GM12878 (cell line): ENCODE measurements around the gene CITED2. TPM values are rescaled to one million over a fixed set of nuclear protein-coding genes. Genes with fewer than 3 reads are reported as not detected.

ENCODE experiments used
- ATAC-seq: fragments of 200-7000 bp; cut with Tn5 transposase; 3 replicates; pipeline ENCODE4 v1.9.1; 2020; ENCODE audit warnings: mild to moderate bottlenecking, moderate library complexity
- BruUV-seq: library from RNA; stranded (reverse); fragments of 400-500 nt; replicated peaks from 2 replicates; lab custom pipeline; 2021; lab: Mats Ljungman, UMichigan
- CTCF ChIA-PET: fragments of 300-600 bp; sonication (Branson Sonifier 250); formaldehyde crosslinking; extraction: SDS; loops from one replicate; lab custom pipeline; 2021; ENCODE audit warnings: inconsistent platforms; lab: Yijun Ruan, JAX
- POLR2A ChIA-PET: fragments of 350-600 bp; formaldehyde crosslinking; extraction: SDS; loops from one replicate; lab custom pipeline; 2021; ENCODE audit warnings: inconsistent platforms; lab: Charles Lee
- RAD21 ChIA-PET: fragments of 300-600 bp; sonication (Branson Sonifier 250); formaldehyde crosslinking; loops from one replicate; lab custom pipeline; 2023; ENCODE audit warnings: antibody characterized with exemption; ENCODE audit not compliant: unreplicated experiment; lab: Charles Lee
- SMC1A ChIA-PET: fragments of 300-600 bp; sonication (Branson Sonifier 250); formaldehyde crosslinking; loops from one replicate; lab custom pipeline; 2023; ENCODE audit not compliant: unreplicated experiment, uncharacterized antibody; lab: Charles Lee
- DNase-seq: peaks from one replicate; pipeline ENCODE4 v3.0.0-alpha.2; 2011; ENCODE audit warnings: low read depth, low spot score
- FAIRE-seq: peaks from 3 replicates; lab custom pipeline; 2011; peaks lifted over from hg19 to GRCh38; lab: Jason Lieb, UNC
- H2AFZ ChIP-seq: 2 replicates; pipeline ENCODE4 v1.6.0; 2011; ENCODE audit warnings: low read depth, low read length, control low read depth; ENCODE audit not compliant: control insufficient read depth
- H3K27ac ChIP-seq: 2 replicates; pipeline ENCODE4 v1.5.1; 2011; ENCODE audit warnings: control low read depth; ENCODE audit not compliant: control insufficient read depth, insufficient read depth
- H3K27me3 ChIP-seq, 2 experiments: replicated peaks in 1 of 2; 2 replicates each; pipeline versions ENCODE4 v1.6.0 to v1.6.1; 2011; ENCODE audit warnings: low read length in 1 of 2; ENCODE audit not compliant: control insufficient read depth in 2 of 2, insufficient read depth in 2 of 2
- H3K36me3 ChIP-seq, 2 experiments: 2 replicates each; pipeline ENCODE4 v1.5.1; 2011; ENCODE audit warnings: low read length in 1 of 2; ENCODE audit not compliant: control insufficient read depth in 2 of 2, insufficient read depth in 2 of 2
- H3K4me1 ChIP-seq: 2 replicates; pipeline ENCODE4 v1.6.1; 2011; ENCODE audit warnings: mild to moderate bottlenecking, low read length, moderate library complexity, mixed read lengths; ENCODE audit not compliant: control insufficient read depth, insufficient read depth
- H3K4me2 ChIP-seq: 2 replicates; pipeline ENCODE4 v1.6.0; 2011; ENCODE audit warnings: control low read depth; ENCODE audit not compliant: control insufficient read depth, insufficient read depth
- H3K4me3 ChIP-seq: fragments of 200-600 bp; sonication (generic); 2 replicates; pipeline ENCODE4 v1.5.1; 2016
- H3K79me2 ChIP-seq: 2 replicates; pipeline ENCODE4 v1.6.0; 2011; ENCODE audit warnings: low read length; ENCODE audit not compliant: control insufficient read depth, insufficient read depth
- H3K9ac ChIP-seq: 2 replicates; pipeline ENCODE4 v1.8.0; 2011; ENCODE audit warnings: low read length, control low read depth, mixed read lengths; ENCODE audit not compliant: control insufficient read depth, insufficient read depth
- H3K9me3 ChIP-seq: replicated peaks from 3 replicates; pipeline ENCODE4 v1.5.1; 2011; ENCODE audit warnings: mild to moderate bottlenecking, low read length; ENCODE audit not compliant: control insufficient read depth, insufficient read depth
- H4K20me1 ChIP-seq: 2 replicates; pipeline ENCODE4 v1.6.0; 2011; ENCODE audit not compliant: control insufficient read depth, insufficient read depth
- DPF2 ChIP-seq: fragments of 450-650 bp; IDR thresholded peaks from 2 replicates; pipeline ENCODE4 v1.6.1; 2017; ENCODE audit warnings: mild to moderate bottlenecking
- EGR1 ChIP-seq, 2 experiments: IDR thresholded peaks; 1 replicate in 1 of 2; 2 replicates in 1 of 2; pipeline ENCODE4 v1.6.1; 2011 to 2012; ENCODE audit warnings: low read depth in 2 of 2, low read length in 2 of 2, borderline replicate concordance in 1 of 2, mild to moderate bottlenecking in 1 of 2, moderate library complexity in 1 of 2
- RB1 ChIP-seq: fragments of 450-650 bp; formaldehyde crosslinking; IDR thresholded peaks from 2 replicates; pipeline ENCODE4 v1.6.1; 2017; ENCODE audit warnings: mild to moderate bottlenecking, borderline replicate concordance
- ZSCAN29 ChIP-seq: fragments of 450-650 bp; IDR thresholded peaks from 2 replicates; pipeline ENCODE4 v1.6.1; 2017; ENCODE audit warnings: mild to moderate bottlenecking, moderate library complexity
- WGBS: methylation state at CpG from one replicate; pipeline ENCODE4 v1.1.6; 2016; ENCODE audit warnings: low lambda C conversion rate; ENCODE audit not compliant: insufficient replicate concordance, insufficient coverage; ENCODE audit errors: missing lambda C conversion rate; 5-methylcytosine and 5-hydroxymethylcytosine counted together
- in situ Hi-C: fragments of 300-500 bp; cut with MboI; formaldehyde crosslinking; loops from 9 replicates; pipeline ENCODE4 v1.14.3; 2018; ENCODE audit warnings: mixed read lengths
- intact Hi-C: fragments of 100-400 bp; cut with micrococcal nuclease; formaldehyde crosslinking; loops from one replicate; pipeline ENCODE4 v1.14.2; 2022; ENCODE audit not compliant: unreplicated experiment
- polyA plus RNA-seq, 11 experiments: library from polyadenylated mRNA; depleted of rRNA in 4 of 11; unstranded in 6 of 11; stranded (reverse) in 5 of 11; fragments of >200 nt; fragmentation: Nextera tagmentation in 4 of 11; fragmentation: Illumina TruSeq in 1 of 11; extraction: Ambion mirVana in 4 of 11; extraction: Trizol in 1 of 11; gene quantifications; 1 replicate in 1 of 11; 2 replicates in 10 of 11; pipeline versions ENCODE4 v1.2.1 to v1.2.3, GENCODE V29; 2011 to 2016; ENCODE audit warnings: inconsistent platforms in 2 of 11, missing spikeins in 2 of 11, low read depth in 1 of 11
- total RNA-seq, 4 experiments: library from RNA; depleted of rRNA in 3 of 4; stranded (reverse); fragments of >200 nt in 3 of 4; fragmentation: Illumina TruSeq in 1 of 4; extraction: Trizol in 1 of 4; gene quantifications; 2 replicates each; pipeline versions ENCODE4 v1.2.1 to v1.2.3, GENCODE V29; 2013 to 2021
- TF ChIP-seq, protein P1 (sequence below): fragments of 450-650 bp; IDR thresholded peaks from 2 replicates; pipeline ENCODE4 v1.6.1; 2018; ENCODE audit warnings: mild to moderate bottlenecking, low read depth, moderate library complexity; ENCODE audit not compliant: partially characterized antibody

The CITED2 gene
- total and polyA plus RNA-seq, 10 of the 15 experiments (the other 5 are each of a cell fraction or from before 2014, with no cell fraction given), result 0.08 to 20.0 (median 7.3) TPM

GRCh38 chr6:139395371-139395770, 20.9 kb upstream of the CITED2 start:
- no peak overlapping the region for H2AFZ ChIP-seq
- no peaks in the 10 kb centered on the region for H3K9me3 ChIP-seq
- H4K20me1 ChIP-seq, result no peaks in the 10 kb centered on the region
- CTCF ChIA-PET, result interaction anchor here (0.8 kb wide), 1 partner anchor 25 kb away, joined by 3 read pairs; no protein-coding TSS in a partner anchor
- H3K27ac ChIP-seq, result no peak overlapping the region
- TF ChIP-seq, protein P1, sequence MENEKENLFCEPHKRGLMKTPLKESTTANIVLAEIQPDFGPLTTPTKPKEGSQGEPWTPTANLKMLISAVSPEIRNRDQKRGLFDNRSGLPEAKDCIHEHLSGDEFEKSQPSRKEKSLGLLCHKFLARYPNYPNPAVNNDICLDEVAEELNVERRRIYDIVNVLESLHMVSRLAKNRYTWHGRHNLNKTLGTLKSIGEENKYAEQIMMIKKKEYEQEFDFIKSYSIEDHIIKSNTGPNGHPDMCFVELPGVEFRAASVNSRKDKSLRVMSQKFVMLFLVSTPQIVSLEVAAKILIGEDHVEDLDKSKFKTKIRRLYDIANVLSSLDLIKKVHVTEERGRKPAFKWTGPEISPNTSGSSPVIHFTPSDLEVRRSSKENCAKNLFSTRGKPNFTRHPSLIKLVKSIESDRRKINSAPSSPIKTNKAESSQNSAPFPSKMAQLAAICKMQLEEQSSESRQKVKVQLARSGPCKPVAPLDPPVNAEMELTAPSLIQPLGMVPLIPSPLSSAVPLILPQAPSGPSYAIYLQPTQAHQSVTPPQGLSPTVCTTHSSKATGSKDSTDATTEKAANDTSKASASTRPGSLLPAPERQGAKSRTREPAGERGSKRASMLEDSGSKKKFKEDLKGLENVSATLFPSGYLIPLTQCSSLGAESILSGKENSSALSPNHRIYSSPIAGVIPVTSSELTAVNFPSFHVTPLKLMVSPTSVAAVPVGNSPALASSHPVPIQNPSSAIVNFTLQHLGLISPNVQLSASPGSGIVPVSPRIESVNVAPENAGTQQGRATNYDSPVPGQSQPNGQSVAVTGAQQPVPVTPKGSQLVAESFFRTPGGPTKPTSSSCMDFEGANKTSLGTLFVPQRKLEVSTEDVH, result no peak
- no peak for TF ChIP-seq RB1
- TF ChIP-seq DPF2, result no peak
- TF ChIP-seq EGR1 (IDR thresholded peaks at IDR 0.05; ENCODE audit: borderline replicate concordance in 1 of 2, low read depth in 2 of 2, low read length in 2 of 2), result no peak
- no peak for TF ChIP-seq ZSCAN29
- SMC1A ChIA-PET, result interaction anchor here (1.3 to 1.7 kb wide), 4 partner anchors 9 to 26 kb away, joined by 3 to 6 read pairs (median 4); no protein-coding TSS in a partner anchor
- no TSS peak for BruUV-seq
- no peaks in the 10 kb centered on the region for H3K4me1 ChIP-seq
- H3K4me3 ChIP-seq, result no peak overlapping the region
- FAIRE-seq, result no peak
- no peaks in the 10 kb centered on the region for H3K27me3 ChIP-seq
- 90% methylated on average over 1 of the region's 1 CpG for WGBS
- POLR2A ChIA-PET, result no interaction called here
- no peak overlapping the region for H3K9ac ChIP-seq
- H3K79me2 ChIP-seq, result no peaks in the 10 kb centered on the region
- in situ Hi-C loops (no loop called here), intact Hi-C loops (no loop called here)
- RAD21 ChIA-PET, result no interaction called here
- H3K36me3 ChIP-seq, result no peaks in the 10 kb centered on the region
- no peak overlapping the region for H3K4me2 ChIP-seq
- DNase-seq, result no peak
- ATAC-seq, result no peak
